Chondrocyte (in vitro differentiated cells): Measurements from ENCODE around the gene PIP. TPM values are rescaled to one million over a fixed set of nuclear protein-coding genes. Genes with fewer than 3 reads are reported as not detected.
"Not testable (repeated sequence)": the region's sequence is repeated elsewhere in the genome, so short reads cannot be mapped to it uniquely, and the experiment has no call there.

Source experiments
- DNase-seq: peaks from one replicate; pipeline ENCODE4 v3.0.0; 2021; ENCODE audit warnings: mixed read lengths, low spot score
- H3K27ac Mint-ChIP-seq: one replicate; pipeline ENCODE4 v1.8.0; 2021; ENCODE audit warnings: mild to moderate bottlenecking, moderate library complexity, mixed read lengths; ENCODE audit not compliant: unreplicated experiment
- H3K27me3 Mint-ChIP-seq: 2 replicates; pipeline ENCODE4 v1.8.0; 2021; ENCODE audit warnings: low read depth, mixed read lengths
- H3K36me3 Mint-ChIP-seq: 2 replicates; pipeline ENCODE4 v1.8.0; 2021; ENCODE audit warnings: low read depth, mixed read lengths
- H3K4me1 Mint-ChIP-seq: 2 replicates; pipeline ENCODE4 v1.8.0; 2021; ENCODE audit warnings: low read depth, mild to moderate bottlenecking, mixed read lengths
- H3K4me3 Mint-ChIP-seq: one replicate; pipeline ENCODE4 v1.8.0; 2021; ENCODE audit warnings: mild to moderate bottlenecking, moderate library complexity, mixed read lengths; ENCODE audit not compliant: unreplicated experiment
- H3K9me3 Mint-ChIP-seq: 2 replicates; pipeline ENCODE4 v1.8.0; 2021; ENCODE audit warnings: low read depth, mixed read lengths
- total RNA-seq: library from RNA; stranded (reverse); gene quantifications from 3 replicates; pipeline ENCODE4 v1.2.1, GENCODE V29; 2021
- TF ChIP-seq, protein P1 (sequence below): fragments of 200-600 bp; sonication (generic); IDR thresholded peaks from 2 replicates; pipeline ENCODE4 v1.5.0; 2021; ENCODE audit warnings: antibody characterized with exemption, mild to moderate bottlenecking, moderate library complexity

The PIP gene
- total RNA-seq, 1 donor from 2014 or later: not detected

DNA sequence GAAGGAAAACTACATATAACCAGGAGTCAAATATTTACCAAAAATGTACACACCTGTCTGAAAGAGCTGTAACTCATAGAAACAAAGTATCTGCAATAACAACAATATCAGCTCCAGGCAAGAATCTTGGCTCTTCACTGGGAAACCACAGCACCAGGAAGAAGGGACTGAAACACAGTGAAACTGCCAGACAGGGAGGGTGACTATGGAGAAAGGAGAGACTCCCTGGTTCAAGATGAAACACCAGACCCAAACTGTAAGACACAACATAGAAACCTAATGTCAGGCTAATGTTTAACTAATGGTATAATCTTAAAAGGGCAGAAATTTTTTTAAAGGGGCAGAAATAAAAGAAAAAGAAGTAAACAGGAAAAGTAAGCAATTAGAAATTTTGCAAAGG, 39.8 kb downstream of the PIP start:
- no peak for DNase-seq
- Mint-ChIP-seq H3K36me3 (no peaks in the 10 kb centered on the region), H3K9me3 (peaks cover 16% of the 10 kb centered on the region), H3K27ac (no peak overlapping the region), H3K4me1 (peaks cover 4% of the 10 kb centered on the region), H3K4me3 (no peak overlapping the region), H3K27me3 (peaks cover 2% of the 10 kb centered on the region)
- TF ChIP-seq, protein P1, sequence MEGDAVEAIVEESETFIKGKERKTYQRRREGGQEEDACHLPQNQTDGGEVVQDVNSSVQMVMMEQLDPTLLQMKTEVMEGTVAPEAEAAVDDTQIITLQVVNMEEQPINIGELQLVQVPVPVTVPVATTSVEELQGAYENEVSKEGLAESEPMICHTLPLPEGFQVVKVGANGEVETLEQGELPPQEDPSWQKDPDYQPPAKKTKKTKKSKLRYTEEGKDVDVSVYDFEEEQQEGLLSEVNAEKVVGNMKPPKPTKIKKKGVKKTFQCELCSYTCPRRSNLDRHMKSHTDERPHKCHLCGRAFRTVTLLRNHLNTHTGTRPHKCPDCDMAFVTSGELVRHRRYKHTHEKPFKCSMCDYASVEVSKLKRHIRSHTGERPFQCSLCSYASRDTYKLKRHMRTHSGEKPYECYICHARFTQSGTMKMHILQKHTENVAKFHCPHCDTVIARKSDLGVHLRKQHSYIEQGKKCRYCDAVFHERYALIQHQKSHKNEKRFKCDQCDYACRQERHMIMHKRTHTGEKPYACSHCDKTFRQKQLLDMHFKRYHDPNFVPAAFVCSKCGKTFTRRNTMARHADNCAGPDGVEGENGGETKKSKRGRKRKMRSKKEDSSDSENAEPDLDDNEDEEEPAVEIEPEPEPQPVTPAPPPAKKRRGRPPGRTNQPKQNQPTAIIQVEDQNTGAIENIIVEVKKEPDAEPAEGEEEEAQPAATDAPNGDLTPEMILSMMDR: no peak

DNA sequence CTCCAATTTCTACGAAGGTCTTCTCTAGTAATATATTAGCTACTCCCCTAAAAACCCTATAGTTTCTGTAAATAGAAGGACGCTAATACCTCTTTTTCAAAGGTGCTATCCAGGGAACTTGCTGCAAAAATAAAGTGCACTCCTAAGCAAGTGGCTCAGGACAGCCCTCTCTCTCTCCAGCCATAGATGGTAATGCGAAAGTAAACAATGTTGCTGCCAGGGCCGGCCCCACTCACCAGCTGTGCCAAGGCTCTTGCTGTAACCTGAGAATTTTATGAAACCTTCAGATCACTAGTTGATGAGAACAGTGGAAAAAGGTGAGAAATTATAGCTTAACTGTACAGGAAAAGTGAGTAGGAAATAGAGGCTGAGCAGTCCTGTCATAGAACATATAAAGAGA, 40.5 kb downstream of the PIP start:
- Mint-ChIP-seq H3K27me3 (peaks cover 2% of the 10 kb centered on the region), H3K27ac (no peak overlapping the region), H3K9me3 (peaks cover 16% of the 10 kb centered on the region), H3K36me3 (no peaks in the 10 kb centered on the region), H3K4me3 (no peak overlapping the region), H3K4me1 (peaks cover 4% of the 10 kb centered on the region)
- TF ChIP-seq, protein P1: no peak
- no peak for DNase-seq

DNA sequence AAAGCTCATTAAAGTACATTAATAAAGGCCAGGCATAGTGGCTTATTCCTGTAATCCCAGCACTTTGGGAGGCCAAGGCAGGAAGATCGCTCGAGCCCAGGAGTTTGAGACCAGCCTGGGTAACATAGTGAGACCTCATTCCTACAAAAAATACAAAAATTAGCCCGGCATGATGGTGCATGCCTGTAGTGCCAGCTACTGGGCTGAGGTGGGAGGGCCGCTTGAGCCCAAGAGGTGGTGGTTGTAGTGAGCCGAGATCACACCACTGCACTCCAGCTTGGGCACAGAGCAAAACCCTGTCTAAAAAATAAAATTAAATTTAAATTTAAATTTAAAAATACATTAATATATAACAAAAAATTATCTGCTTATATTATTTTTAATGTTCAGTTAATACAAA, 44.3 kb downstream of the PIP start:
- peaks cover 2% of the 10 kb centered on the region for H3K27me3 Mint-ChIP-seq
- H3K4me3 Mint-ChIP-seq: no peak overlapping the region
- no peak for DNase-seq
- TF ChIP-seq, protein P1: no peak
- H3K36me3 Mint-ChIP-seq: no peaks in the 10 kb centered on the region
- no peak overlapping the region for H3K27ac Mint-ChIP-seq
- peaks cover 4% of the 10 kb centered on the region for H3K4me1 Mint-ChIP-seq
- H3K9me3 Mint-ChIP-seq: peaks cover 16% of the 10 kb centered on the region

DNA sequence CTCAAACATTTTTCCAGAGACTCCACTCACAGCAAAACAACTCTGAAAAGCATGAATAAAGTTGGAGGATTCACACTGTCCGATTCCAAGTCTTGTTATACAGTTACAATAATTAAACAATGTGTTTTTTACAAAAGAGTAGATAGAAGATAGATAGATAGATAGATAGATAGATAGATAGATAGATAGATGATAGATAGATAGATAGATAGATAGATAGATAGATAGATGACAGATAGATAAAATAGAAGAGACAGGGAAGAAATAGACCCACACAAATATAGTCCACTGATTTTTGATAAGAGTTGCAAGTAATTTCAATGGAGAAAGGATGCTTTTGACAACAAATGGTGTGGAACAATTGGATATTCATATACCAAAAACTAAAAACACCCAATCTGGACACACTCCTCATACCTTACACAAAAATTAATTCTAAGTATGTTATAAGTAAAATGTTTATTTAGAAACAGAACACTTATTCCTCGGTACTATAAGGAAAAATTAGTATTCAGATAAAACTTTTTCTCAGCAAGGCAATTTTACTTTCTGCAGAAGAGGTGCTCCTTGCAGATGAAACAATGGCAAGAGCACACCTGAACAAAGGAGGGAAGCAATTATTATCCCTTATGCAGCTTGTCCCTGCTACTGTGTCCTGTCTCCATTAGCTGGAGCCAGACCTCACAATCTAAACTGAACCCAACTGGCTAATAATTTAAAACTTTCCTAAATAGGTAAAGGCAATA, 45.7 kb downstream of the PIP start:
- TF ChIP-seq, protein P1: no peak
- no peak overlapping the region for H3K4me3 Mint-ChIP-seq
- H3K27ac Mint-ChIP-seq: no peak overlapping the region
- H3K27me3 Mint-ChIP-seq: peaks cover 4% of the 10 kb centered on the region
- no peak for DNase-seq
- no peaks in the 10 kb centered on the region for H3K36me3 Mint-ChIP-seq
- H3K4me1 Mint-ChIP-seq: peaks cover under 1% of the 10 kb centered on the region
- peaks cover 16% of the 10 kb centered on the region for H3K9me3 Mint-ChIP-seq

DNA sequence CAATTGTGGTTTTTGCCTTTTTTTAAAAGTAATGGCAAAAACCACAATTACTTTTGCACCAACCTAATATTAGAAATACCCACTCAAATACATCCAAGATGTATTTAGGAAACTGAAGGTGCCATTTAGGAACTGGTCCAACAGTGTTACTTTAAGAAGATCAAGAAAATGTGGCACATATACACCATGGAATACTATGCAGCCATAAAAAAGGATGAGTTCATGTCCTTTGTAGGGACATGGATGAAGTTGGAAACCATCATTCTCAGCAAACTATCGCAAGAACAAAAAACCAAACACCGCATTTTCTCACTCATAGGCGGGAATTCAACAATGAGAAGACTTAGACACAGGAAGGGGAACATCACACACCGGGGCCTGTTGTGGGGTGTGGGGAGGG, 48.9 kb downstream of the PIP start:
- not testable (repeated sequence) for H3K36me3 Mint-ChIP-seq, DNase-seq, H3K4me3 Mint-ChIP-seq, H3K4me1 Mint-ChIP-seq, H3K27ac Mint-ChIP-seq
- peaks cover 14% of the 10 kb centered on the region for H3K27me3 Mint-ChIP-seq
- H3K9me3 Mint-ChIP-seq: peaks cover 16% of the 10 kb centered on the region

DNA sequence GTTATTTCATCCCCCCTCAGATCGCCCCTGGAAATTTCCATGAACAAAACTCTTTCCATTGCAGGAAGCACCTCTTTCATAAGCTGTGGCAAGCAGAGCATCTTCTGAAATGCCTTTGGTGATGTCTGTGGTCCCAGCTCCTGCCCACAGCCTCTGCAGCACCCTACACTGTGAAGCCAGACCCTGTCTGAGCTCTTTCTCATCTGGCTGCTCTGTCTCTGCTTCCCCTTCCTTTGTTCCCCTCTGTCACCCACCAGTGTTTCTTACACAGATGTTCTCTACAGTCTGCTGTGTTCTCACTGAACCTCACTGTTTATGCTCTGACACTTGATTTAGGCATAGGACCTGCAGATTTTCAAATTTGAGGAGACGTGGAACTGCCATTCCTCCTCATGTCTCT, 49.5 kb downstream of the PIP start:
- H3K27ac Mint-ChIP-seq: no peak overlapping the region
- no peaks in the 10 kb centered on the region for H3K36me3 Mint-ChIP-seq
- peaks cover 16% of the 10 kb centered on the region for H3K9me3 Mint-ChIP-seq
- TF ChIP-seq, protein P1: no peak
- H3K27me3 Mint-ChIP-seq: peaks cover 17% of the 10 kb centered on the region
- no peak overlapping the region for H3K4me3 Mint-ChIP-seq
- no peaks in the 10 kb centered on the region for H3K4me1 Mint-ChIP-seq
- no peak for DNase-seq
